CD14-positive monocyte (primary cell): ENCODE data around the gene CCDC141. TPM values are rescaled to one million over a fixed set of nuclear protein-coding genes. Genes with fewer than 3 reads are reported as not detected.
"Not testable (repeated sequence)": the region's sequence is repeated elsewhere in the genome, so short reads cannot be mapped to it uniquely, and the experiment has no call there.

Experiments used
- DNase-seq, 3 donors: peaks; one replicate each; pipeline ENCODE4 v3.0.0-alpha.2; 2011 to 2022
- H2AFZ ChIP-seq: 2 replicates; pipeline ENCODE4 v1.6.0; 2012; ENCODE audit warnings: mild to moderate bottlenecking, low read depth, low read length, inconsistent platforms; ENCODE audit not compliant: insufficient read depth, poor library complexity, severe bottlenecking
- H3K27ac ChIP-seq, 2 donors: 1 replicate in 1 of 2; 2 replicates in 1 of 2; pipeline ENCODE4 v1.5.1; 2012 to 2013; ENCODE audit warnings: low read length in 2 of 2, control low read depth in 1 of 2, inconsistent platforms in 1 of 2, low read depth in 1 of 2, mild to moderate bottlenecking in 1 of 2
- H3K27me3 ChIP-seq, 2 donors: one replicate each; pipeline versions ENCODE4 v1.6.0 to v1.6.1; 2011 to 2013; ENCODE audit warnings: low read length in 2 of 2; ENCODE audit not compliant: control insufficient read depth in 2 of 2, insufficient read depth in 2 of 2
- H3K36me3 ChIP-seq, 2 donors: replicated peaks in 1 of 2; 1 replicate in 1 of 2; 2 replicates in 1 of 2; pipeline versions ENCODE4 v1.5.1 to v1.6.1; 2012 to 2013; ENCODE audit warnings: low read length in 2 of 2, control low read depth in 1 of 2, inconsistent platforms in 1 of 2, mild to moderate bottlenecking in 1 of 2; ENCODE audit not compliant: insufficient read depth in 2 of 2, control insufficient read depth in 1 of 2
- H3K4me1 ChIP-seq, 2 donors: 1 replicate in 1 of 2; 2 replicates in 1 of 2; pipeline versions ENCODE4 v1.5.1 to v1.6.1; 2012 to 2013; ENCODE audit warnings: low read length in 2 of 2, control low read depth in 1 of 2, inconsistent platforms in 1 of 2, mild to moderate bottlenecking in 1 of 2, moderate library complexity in 1 of 2; ENCODE audit not compliant: insufficient read depth in 2 of 2, control insufficient read depth in 1 of 2
- H3K4me2 ChIP-seq: replicated peaks from 2 replicates; pipeline ENCODE3; 2012; ENCODE audit warnings: low read length, moderate library complexity, mild to moderate bottlenecking; ENCODE audit not compliant: poor library complexity, severe bottlenecking; ENCODE audit errors: extremely low read depth
- H3K4me3 ChIP-seq, 3 experiments: fragments of 200-600 bp in 1 of 3; sonication (generic) in 1 of 3; replicated peaks in 1 of 3; 1 replicate in 2 of 3; 2 replicates in 1 of 3; pipeline ENCODE4 v1.5.1; 2011 to 2013; ENCODE audit warnings: low read length in 3 of 3, mild to moderate bottlenecking in 3 of 3, control low read depth in 2 of 3, low read depth in 2 of 3, inconsistent platforms in 1 of 3, moderate library complexity in 1 of 3
- H3K79me2 ChIP-seq: 2 replicates; pipeline ENCODE4 v1.6.0; 2012; ENCODE audit warnings: mild to moderate bottlenecking, control low read depth, inconsistent platforms, low read length, moderate library complexity; ENCODE audit not compliant: insufficient read depth
- H3K9ac ChIP-seq: 2 replicates; pipeline ENCODE4 v1.6.0; 2017; ENCODE audit warnings: low read length, mild to moderate bottlenecking; ENCODE audit not compliant: insufficient read depth, poor library complexity, severe bottlenecking
- H3K9me3 ChIP-seq, 2 donors: replicated peaks in 1 of 2; 1 replicate in 1 of 2; 2 replicates in 1 of 2; pipeline versions ENCODE4 v1.5.1 to v1.6.1; 2012 to 2013; ENCODE audit warnings: low read length in 2 of 2, control low read depth in 1 of 2; ENCODE audit not compliant: control insufficient read depth in 1 of 2, insufficient read depth in 1 of 2
- H4K20me1 ChIP-seq: 2 replicates; pipeline ENCODE4 v1.6.0; 2012; ENCODE audit warnings: mild to moderate bottlenecking, low read length, control low read depth, moderate library complexity; ENCODE audit not compliant: insufficient read depth
- H3K27ac Mint-ChIP-seq, 7 donors: one replicate each; pipeline ENCODE4 v1.8.0; 2020; ENCODE audit warnings: mild to moderate bottlenecking in 7 of 7, mixed read lengths in 7 of 7, moderate library complexity in 6 of 7, inconsistent platforms in 2 of 7
- H3K27me3 Mint-ChIP-seq, 3 donors: one replicate each; pipeline ENCODE4 v1.8.0; 2021 to 2022; ENCODE audit warnings: low read depth in 3 of 3, mild to moderate bottlenecking in 3 of 3, mixed read lengths in 3 of 3, moderate library complexity in 3 of 3, inconsistent platforms in 1 of 3
- H3K36me3 Mint-ChIP-seq, 2 donors: one replicate each; pipeline ENCODE4 v1.8.0; 2020; ENCODE audit warnings: mixed read lengths in 2 of 2, inconsistent platforms in 1 of 2, mild to moderate bottlenecking in 1 of 2
- H3K4me1 Mint-ChIP-seq: one replicate; pipeline ENCODE4 v1.8.0; 2020; ENCODE audit warnings: mild to moderate bottlenecking, mixed read lengths
- H3K4me3 Mint-ChIP-seq, 2 donors: one replicate each; pipeline ENCODE4 v1.8.0; 2020; ENCODE audit warnings: mild to moderate bottlenecking in 2 of 2, mixed read lengths in 2 of 2, moderate library complexity in 1 of 2
- H3K9me3 Mint-ChIP-seq, 7 donors: one replicate each; pipeline ENCODE4 v1.8.0; 2020 to 2022; ENCODE audit warnings: mixed read lengths in 7 of 7, mild to moderate bottlenecking in 6 of 7, moderate library complexity in 6 of 7, inconsistent platforms in 2 of 7
- WGBS: methylation state at CpG from one replicate; pipeline ENCODE4 v1.1.5; 2013; ENCODE audit warnings: missing lambda C conversion rate; ENCODE audit not compliant: insufficient coverage; 5-methylcytosine and 5-hydroxymethylcytosine counted together
- intact Hi-C, 2 donors: fragments of 100-400 bp; cut with micrococcal nuclease; formaldehyde crosslinking; loops; one replicate each; pipeline versions ENCODE4 v1.15.0 to v1.15.1; 2023
- polyA plus RNA-seq, 3 donors: library from polyadenylated mRNA; depleted of rRNA in 1 of 3; unstranded in 2 of 3; stranded (reverse) in 1 of 3; fragments of 300-500 nt in 2 of 3; fragments of >200 nt in 1 of 3; fragmentation: Illumina TruSeq in 2 of 3; gene quantifications; 1 replicate in 2 of 3; 2 replicates in 1 of 3; pipeline ENCODE4 v1.2.3, GENCODE V29; 2012 to 2021
- TF ChIP-seq, protein P1 (sequence below): fragments of 200-600 bp; IDR thresholded peaks from one replicate; pipeline ENCODE4 v1.8.0; 2022; ENCODE audit warnings: antibody characterized with exemption, mild to moderate bottlenecking

The CCDC141 gene
- polyA plus RNA-seq, 3 donors, result not detected

DNA sequence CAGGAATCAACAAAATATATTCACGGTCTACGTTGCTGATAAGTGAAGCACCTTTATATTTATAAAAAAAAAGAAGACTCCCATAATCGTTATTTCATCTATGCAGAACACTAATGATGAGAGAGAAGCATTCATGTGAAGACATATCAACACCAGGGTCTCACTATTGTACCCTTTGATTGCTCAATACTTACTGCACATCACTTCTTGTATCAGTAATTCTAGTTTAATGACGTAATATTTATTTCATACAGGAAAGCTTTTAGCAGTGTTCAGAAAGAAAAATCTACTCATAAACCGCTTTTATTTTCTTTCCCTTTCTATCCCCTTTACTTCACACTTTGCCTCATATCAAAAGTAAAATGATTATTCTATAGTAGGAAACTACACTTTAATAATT lies 30.7 kb downstream of the CCDC141 start:
- Histone ChIP-seq H3K4me2 (no peak overlapping the region), H3K9me3 (no peaks in the 10 kb centered on the region), H3K9ac (no peak overlapping the region), H3K36me3 (no peaks in the 10 kb centered on the region), H3K27ac (no peak overlapping the region), H4K20me1 (no peaks in the 10 kb centered on the region), H3K79me2 (no peaks in the 10 kb centered on the region), H3K4me1 (no peaks in the 10 kb centered on the region), H3K4me3 (no peak overlapping the region), H2AFZ (no peak overlapping the region), H3K27me3 (no peaks in the 10 kb centered on the region)
- Mint-ChIP-seq H3K36me3 (no peaks in the 10 kb centered on the region), H3K4me1 (peaks cover 6% of the 10 kb centered on the region), H3K27me3 (no peaks in the 10 kb centered on the region), H3K9me3 (peaks cover 0 to 3% (median 0%) of the 10 kb centered on the region in 7 donors), H3K4me3 (no peak overlapping the region), H3K27ac (no peak overlapping the region)
- TF ChIP-seq, protein P1, sequence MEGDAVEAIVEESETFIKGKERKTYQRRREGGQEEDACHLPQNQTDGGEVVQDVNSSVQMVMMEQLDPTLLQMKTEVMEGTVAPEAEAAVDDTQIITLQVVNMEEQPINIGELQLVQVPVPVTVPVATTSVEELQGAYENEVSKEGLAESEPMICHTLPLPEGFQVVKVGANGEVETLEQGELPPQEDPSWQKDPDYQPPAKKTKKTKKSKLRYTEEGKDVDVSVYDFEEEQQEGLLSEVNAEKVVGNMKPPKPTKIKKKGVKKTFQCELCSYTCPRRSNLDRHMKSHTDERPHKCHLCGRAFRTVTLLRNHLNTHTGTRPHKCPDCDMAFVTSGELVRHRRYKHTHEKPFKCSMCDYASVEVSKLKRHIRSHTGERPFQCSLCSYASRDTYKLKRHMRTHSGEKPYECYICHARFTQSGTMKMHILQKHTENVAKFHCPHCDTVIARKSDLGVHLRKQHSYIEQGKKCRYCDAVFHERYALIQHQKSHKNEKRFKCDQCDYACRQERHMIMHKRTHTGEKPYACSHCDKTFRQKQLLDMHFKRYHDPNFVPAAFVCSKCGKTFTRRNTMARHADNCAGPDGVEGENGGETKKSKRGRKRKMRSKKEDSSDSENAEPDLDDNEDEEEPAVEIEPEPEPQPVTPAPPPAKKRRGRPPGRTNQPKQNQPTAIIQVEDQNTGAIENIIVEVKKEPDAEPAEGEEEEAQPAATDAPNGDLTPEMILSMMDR, result no peak
- no peak for DNase-seq
- no CpG with 5 or more reads among the region's 5 CpGs for WGBS
- intact Hi-C loops, result no loop called here

DNA sequence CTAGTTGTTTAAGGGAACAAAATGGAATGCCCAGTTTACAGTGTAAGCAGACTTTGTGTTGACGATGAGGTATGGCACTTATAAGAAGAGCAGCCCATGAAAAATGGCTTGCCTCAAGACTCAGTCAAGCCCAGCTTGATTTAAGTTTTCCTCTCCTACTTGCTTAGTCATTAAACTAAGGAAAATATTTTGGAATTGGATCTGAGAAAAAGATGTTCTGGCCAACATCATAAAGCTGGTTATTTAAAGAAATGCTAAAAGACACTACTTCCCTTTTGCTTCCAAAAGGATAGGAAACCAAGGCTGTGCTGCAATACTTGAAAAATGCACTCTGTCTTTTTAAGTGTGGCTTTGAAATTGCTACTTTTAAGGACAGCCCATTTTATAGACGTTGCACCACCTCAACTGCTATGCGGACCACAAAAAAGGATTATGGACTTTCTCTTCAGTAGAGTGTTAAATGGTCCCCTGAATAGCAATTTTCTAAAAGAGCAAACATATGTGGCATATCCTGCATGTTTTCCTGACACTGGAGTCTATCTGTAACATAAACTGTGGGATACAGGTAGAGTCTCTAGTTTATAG lies 32.1 kb downstream of the CCDC141 start:
- H3K4me2 ChIP-seq, result no peak overlapping the region
- no peaks in the 10 kb centered on the region for H3K4me1 ChIP-seq
- no peak for DNase-seq
- H3K36me3 ChIP-seq, result no peaks in the 10 kb centered on the region
- no peaks in the 10 kb centered on the region for H3K79me2 ChIP-seq
- H3K36me3 Mint-ChIP-seq, result no peaks in the 10 kb centered on the region
- intact Hi-C loops, result no loop called here
- H3K4me3 Mint-ChIP-seq, result no peak overlapping the region
- TF ChIP-seq, protein P1, result no peak
- H2AFZ ChIP-seq, result no peak overlapping the region
- H3K27ac Mint-ChIP-seq, result no peak overlapping the region
- H3K27me3 Mint-ChIP-seq, result peaks cover 0 to 3% (median 0%) of the 10 kb centered on the region in 3 donors
- H3K9me3 Mint-ChIP-seq, result peaks cover 0 to 8% (median 3%) of the 10 kb centered on the region in 7 donors
- no CpG with 5 or more reads among the region's 3 CpGs for WGBS
- H3K4me3 ChIP-seq, result no peak overlapping the region
- H3K27me3 ChIP-seq, result no peaks in the 10 kb centered on the region
- no peaks in the 10 kb centered on the region for H3K9me3 ChIP-seq
- H3K27ac ChIP-seq, result no peak overlapping the region
- no peak overlapping the region for H3K9ac ChIP-seq
- H3K4me1 Mint-ChIP-seq, result peaks cover 5% of the 10 kb centered on the region
- H4K20me1 ChIP-seq, result no peaks in the 10 kb centered on the region

DNA sequence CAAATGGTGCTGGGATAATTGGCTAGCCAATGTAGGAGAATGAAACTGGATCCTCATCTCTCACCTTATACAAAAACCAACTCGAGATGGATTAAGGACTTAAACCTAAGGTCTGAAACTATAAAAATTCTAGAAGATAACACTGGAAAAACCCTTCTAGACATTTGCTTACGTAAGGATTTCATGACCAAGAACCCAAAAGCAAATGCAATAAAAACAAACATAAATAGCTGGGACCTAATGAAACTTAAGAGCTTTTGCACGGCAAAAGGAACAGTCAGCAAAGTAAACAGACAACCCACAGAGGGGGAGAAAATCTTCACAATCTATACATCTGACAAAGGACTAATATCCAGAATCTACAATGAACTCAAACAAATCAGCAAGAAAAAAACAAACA lies 35.7 kb downstream of the CCDC141 start:
- H4K20me1 ChIP-seq, H3K4me1 ChIP-seq, H3K4me2 ChIP-seq, H2AFZ ChIP-seq, H3K36me3 Mint-ChIP-seq, H3K4me1 Mint-ChIP-seq, H3K27me3 ChIP-seq, H3K36me3 ChIP-seq, H3K79me2 ChIP-seq, intact Hi-C loops, H3K4me3 ChIP-seq, H3K27ac Mint-ChIP-seq, H3K4me3 Mint-ChIP-seq, DNase-seq, H3K27ac ChIP-seq, H3K9me3 ChIP-seq, H3K9ac ChIP-seq, H3K27me3 Mint-ChIP-seq: not testable (repeated sequence)
- peaks cover 8 to 18% (median 10%) of the 10 kb centered on the region in 7 donors for H3K9me3 Mint-ChIP-seq
- WGBS, result no CpG with 5 or more reads among the region's 3 CpGs
